GM19463 (cell line): ENCODE data around the gene ZNF423.
A peak's percentile ranks its signal among the peaks of the same experiment; 100 is the strongest.
"Not testable (repeated sequence)": the region's sequence is repeated elsewhere in the genome, so short reads cannot be mapped to it uniquely, and the experiment has no call there.

Experiments used
- ATAC-seq: cut with Tn5 transposase; IDR thresholded peaks from one replicate; pipeline ENCODE4 v1.9.1; 2021; ENCODE audit warnings: mild to moderate bottlenecking, moderate library complexity; ENCODE audit not compliant: unreplicated experiment

The ZNF423 gene

GRCh38 chr16:49871824-49872223, 15.9 kb upstream of the ZNF423 start:
- not testable (repeated sequence) for ATAC-seq

DNA sequence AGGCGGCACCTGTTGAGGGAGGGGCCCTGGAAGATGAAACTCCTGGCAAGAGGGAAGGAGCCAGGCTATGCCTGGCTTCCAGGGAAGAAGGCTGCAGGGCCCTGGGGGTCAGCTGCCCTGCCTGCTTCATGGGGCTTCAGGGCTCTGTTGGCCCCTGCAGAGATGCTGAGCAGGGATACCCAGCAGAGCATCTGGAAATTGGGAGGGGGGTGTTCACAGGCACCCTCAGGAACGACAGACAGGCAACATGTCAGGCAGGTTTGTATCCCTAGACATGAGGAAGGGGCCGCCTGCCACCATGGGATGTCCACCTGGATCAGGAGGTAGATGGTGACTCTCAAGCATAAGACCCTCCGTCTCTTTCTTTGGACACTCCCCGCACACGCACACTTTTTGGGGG, 13.8 kb upstream of the ZNF423 start:
- no peak for ATAC-seq

DNA sequence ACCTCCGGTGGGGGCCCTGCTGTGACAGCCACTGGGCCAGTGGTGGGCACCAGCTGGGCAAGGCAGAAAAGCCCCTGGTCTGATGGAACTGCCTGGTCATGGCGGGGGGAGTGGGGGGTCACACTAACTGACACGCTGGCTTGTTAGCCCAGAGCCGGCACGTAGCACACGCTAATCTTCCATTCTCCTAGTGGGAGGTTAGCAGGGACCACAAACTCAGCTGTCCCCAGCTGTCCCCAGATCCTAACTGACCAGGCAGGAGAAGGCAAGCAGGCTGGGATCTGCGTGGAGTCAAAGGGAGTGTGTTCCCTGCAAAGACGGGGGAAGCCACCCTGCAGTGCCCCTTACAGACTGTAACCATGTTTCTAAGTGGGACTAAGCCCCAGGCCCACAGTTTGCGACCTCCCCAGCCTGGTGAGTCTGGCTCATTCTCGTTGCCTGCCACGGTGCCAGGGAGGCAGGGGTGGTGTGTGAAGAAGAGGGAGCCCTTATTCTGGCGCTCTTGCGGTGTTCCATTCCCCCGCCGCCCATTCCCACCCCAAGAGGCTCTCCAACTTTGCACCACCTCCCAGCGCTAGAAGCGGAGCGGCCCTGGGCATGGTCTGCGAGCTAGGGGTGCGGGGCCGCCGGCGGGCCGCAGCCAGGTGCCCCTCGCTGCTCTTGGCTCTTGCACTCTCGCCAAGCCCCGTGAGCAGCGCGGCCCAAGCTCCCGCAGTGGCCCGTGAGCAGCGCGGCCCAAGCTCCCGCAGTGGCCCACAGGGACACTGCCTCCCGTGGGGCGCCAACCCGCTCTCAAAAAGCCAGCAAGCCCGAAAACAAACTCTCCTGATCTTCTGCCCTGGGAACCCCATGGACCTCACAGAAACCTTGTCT, 12.1 kb upstream of the ZNF423 start:
- ATAC-seq = no peak

DNA sequence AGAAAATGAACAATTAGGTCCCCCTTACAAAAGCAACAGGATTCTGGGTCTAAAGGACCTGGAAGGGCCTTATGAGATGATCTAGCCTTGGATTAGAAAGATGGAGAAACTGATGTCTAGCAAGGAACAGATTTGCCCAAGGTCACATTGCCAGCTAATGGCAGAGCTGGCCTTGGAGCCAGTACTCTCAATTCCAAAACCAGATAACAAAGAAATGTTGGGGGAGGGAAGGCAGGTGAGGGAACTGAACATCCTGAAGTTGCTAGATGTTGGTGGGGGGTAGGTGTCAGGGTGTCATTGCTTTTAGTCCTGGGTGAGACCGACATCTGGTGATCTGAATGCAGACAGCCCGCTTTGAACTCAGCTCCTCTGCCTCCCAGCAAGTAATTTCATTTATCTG, 11.3 kb upstream of the ZNF423 start:
- no peak for ATAC-seq

DNA sequence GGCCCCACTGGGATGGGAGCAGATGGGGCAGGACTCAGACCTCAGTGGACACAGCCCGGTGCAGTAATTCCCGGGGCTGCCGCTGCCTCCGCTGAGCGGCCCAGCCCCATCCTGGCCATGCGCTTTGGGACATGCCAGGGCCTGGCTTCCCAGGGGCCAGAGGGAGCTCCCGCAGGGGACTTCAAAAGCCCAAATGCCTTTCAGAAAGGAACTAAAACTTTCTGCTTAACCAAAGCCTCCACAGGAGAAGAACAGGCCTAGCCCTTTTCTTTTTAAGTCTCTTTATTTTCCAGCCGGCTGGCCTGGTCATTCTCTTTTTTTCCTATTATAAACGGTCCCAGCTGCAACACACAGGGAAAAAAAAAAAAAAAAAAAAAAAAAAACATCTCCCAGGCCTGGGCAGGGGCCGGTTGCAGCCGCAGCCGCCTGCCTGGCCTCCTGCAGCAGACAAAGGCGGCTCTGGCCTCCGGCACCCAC, 10.7 kb upstream of the ZNF423 start:
- ATAC-seq = no peak

DNA sequence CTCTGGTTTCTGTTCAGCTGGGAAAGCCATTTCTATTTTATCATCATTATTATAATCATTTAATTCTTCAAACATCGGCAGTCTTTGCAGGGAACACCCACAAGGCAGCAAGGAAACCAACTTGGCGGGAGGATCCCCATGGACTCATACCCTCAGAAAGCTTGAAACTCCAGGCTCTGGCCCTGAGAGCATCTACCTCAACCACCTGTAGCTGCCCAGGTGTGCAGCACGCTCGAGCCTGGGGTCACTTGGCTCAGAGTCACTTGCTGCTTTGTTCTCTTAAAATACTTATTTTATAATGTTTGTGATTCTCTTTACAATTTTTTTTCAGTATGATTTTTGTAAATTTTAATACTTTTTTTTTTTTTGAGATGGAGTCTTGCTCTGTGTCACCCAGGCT, 6.8 kb upstream of the ZNF423 start:
- no peak for ATAC-seq

DNA sequence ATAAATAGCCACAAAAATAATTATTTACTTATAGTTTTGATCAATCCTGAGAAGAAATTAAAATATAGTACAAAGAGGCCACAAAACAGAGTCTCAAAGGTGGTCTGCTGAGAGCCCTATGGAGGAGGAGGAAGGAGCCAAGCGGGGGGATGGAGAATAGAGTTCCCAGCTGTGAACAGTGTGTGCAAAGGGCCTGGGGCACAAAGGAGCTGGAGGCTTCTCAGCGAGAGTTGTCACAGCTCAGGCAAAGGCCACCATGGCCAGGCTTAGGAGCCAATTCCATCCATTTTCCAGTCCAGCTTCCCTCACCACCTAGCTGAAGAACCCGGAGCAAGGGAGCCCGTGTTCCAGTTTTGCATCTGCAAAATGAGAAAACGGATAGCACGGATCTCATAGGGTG, 5.4 kb upstream of the ZNF423 start:
- no peak for ATAC-seq

GRCh38 chr16:49860593-49860992, 4.7 kb upstream of the ZNF423 start:
- no peak for ATAC-seq

DNA sequence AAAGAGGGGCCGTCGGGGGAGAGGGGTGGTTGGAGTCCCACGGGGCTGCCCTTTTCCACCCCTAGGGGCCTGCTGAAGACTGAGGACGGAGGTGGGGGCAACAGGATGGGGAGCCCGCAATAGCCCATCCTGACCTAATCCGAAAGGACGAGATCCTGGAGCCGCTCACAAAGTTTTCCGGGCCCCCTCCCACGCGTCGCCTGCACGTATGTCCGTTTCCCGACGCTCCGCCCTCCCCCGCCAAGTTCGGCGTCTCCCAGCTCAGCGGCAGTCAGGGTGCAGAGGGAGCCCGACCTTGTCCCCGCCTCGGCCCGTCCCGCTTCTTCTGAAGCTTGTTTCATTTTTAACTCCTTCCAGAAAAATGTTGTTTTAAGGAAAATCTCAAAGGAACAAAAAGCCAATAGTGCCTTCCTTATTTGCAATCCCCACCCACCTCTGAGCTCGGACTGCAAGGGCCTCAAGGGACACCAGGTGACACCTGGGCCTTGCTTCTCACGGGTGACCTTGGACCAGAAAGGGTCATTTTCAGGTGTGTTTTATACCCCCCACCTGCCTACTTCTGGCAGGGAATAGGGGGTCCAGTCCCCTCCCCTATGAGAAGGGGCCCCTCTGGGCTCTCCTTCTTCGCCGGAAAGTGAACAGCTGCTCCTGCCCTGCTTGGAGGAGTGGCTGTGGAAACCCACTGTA, 3.4 kb upstream of the ZNF423 start:
- ATAC-seq = no peak

DNA sequence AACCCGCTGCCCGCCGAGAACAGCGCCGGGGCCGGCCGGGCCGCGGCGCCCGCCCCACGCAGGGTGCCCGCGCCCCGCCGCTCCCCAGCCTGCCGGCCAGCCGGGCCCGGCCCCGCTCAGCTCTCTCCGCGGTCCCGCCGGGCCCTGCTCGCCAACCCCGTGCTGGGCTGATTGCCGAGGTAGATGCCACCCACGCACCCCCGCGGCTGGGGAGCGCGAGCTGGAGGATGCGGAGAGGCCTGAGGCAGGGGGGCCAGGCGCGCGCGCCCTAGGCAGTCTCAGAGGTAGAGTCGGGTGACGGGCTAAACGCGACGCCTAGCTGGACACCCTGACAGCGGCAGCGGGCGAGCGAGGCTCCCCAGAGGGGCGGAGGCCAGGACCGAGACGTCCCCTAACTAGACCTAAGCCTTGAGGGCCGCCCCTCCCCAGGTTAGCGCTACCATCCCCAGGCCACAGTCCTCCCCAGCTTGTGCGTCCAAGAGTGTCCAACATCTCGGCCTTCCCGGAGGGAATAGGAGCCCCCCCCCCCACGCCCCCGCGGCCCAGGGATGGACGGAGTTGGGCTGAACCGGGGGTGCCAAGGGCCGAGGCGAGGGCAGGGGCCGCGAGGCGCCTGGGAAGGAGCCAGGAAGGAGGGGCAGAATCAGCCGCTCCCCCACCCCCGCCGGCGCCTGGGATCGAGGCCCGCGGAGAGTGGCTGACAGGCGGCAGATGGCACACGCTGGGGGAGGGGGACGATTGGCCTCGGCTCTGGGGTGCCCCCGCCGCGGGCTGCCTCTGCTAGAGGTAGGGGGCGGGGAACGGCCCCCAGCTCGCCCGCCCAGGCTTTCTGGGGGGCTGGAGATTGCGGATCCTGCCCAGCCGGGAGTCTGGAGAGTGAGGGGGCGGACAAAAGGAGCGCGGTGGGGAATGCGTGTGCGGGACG, 2.5 kb upstream of the ZNF423 start:
- no peak for ATAC-seq

GRCh38 chr16:49857423-49858181, 1.7 kb upstream of the ZNF423 start:
- no peak for ATAC-seq

- ATAC-seq = no peak
Measured at GRCh38 chr16:49856672-49857330, 889 bp upstream of the ZNF423 start.

- ATAC-seq = peak; percentile 72
Measured at GRCh38 chr16:49855280-49855821, 561 bp downstream of the ZNF423 start.

DNA sequence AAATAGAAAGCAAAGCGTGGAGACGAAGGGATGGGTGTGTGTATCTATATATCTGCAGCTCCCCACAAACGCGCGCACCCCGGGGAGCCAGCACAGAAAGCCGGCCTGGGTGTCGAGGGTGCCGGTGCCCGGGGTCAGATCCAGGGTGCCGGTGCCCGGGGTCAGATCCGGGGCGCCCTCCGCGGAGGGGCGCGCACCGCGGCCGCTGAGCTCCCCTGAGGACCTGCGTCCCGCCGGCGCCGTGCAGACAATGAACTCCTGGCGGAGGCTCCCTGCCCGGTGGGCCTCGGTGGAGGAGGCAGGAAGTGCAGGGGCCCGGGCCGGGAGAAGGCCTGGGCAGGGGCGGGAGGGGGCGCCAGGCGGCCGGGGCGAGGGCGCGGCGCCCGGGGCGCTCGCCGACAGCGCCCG, 1.1 kb downstream of the ZNF423 start:
- peak; percentile 8 for ATAC-seq

- ATAC-seq = no peak
Measured at GRCh38 chr16:49854188-49854795, 1.6 kb downstream of the ZNF423 start.

DNA sequence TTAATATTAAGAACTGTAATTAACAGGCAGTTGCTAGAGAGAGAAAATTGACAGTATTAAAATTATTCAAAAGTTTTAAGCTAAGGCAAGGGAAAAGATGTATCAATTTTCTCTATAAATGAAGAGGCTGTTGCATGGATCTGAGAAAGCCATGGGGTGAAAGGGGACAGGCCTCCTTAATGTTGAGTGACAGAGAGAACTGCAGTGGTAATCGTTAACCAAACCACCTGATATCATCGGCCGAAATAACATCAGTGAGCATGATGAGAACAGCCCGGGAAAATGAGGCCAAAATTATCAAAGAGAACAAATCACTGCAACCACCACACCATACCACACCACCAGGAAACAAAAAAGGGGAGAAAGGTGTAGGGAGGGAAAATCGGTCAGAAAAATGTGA, 3.6 kb downstream of the ZNF423 start:
- no peak for ATAC-seq

DNA sequence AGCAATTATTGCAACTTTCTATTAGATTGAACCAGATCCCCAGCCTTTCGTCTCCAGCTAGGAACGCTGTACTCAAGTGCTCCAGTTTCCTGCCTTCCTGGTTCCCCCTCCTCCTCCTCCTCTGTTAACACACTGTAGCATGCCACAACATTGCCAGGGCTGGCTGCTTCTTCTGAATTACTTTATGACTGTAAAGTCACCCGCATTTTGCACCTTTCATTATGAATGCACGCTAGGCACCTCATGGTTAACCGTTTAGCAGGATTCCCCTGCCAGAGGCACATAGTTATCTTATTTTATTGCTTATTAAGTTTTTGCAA, 4.5 kb downstream of the ZNF423 start:
- ATAC-seq = no peak

DNA sequence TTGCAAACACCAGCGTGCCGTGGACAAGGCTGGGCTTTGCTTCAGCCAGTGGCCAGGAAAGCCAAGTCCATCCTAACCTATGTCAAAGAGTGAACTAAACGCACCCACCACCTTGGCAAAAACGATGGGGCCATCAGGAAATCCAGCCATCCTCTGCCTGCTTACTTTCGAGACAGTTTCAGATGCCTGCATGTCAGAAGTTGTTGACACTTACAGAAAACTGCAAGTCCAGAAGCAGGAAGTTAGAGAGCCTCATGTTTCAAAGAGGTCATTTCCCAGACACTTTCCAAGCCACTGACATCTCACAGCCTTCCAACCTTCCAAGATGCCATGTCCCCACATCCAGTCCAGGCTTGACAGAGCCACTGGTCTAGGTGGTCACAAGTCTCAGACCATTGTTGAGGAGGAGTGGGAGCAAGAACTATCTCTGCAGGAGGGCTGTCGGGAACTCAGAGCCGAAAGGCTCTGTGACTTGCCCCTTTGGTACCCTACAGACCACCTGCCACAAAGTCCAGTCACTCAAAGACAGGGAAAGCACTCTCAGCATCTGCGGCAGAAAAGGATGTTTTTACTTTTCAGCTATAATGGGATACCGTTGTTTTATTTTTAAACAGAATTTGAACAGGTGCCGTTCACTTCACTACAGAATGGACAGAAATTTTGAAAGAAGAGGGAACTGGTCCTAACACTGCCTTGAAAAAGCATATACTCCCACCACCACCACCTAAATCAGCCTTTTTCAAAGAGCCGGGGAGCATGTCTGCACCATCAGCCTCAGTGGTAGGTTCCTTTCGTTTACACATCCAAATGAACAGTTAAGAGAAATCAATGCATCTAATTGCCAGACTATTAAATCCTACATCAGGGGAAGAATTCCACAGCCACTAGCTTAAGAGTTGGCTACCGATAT, 5.1 kb downstream of the ZNF423 start:
- ATAC-seq = no peak
